ENCODE data around the gene KCTD16. TPM values are rescaled to one million over a fixed set of nuclear protein-coding genes. Genes with fewer than 3 reads are reported as not detected.

KCTD16 gene
- total and polyA plus RNA-seq, 10 donors = under 0.01 to 0.24 (median 0.17) TPM

DNA sequence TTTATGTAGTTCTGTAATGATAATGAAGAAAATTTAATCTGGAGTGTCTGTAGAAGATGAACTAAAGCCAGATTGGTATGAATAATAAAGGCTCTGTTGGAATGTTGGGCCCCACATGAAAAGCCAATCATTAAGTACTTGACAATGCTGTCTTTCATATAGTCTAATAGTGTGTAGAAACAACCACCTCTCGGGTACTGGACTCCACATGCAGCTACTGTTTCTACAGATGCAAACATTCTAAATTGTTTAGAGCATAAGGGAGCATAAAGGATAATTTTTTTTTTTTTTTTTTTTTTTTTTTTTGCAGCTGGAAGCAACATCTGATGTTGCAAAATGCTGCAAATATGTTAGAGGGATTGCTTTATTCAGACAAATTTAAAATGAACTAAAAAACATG is 354.3 kb downstream of the KCTD16 start:
- Histone ChIP-seq H3K4me1 (no peaks in the 10 kb centered on the region), H3K9me3 (peaks cover 0 to 10% (median 0%) of the 10 kb centered on the region in 8 donors), H3K27me3 (replicated peaks in 1 of 7) (no peaks in the 10 kb centered on the region), H3K27ac (no peak overlapping the region), H3K4me3 (no peak overlapping the region), H3K36me3 (no peaks in the 10 kb centered on the region)
- no peak for TF ChIP-seq POLR2A (IDR thresholded peaks at IDR 0.05)
- no peak for TF ChIP-seq POLR2AphosphoS5 (IDR thresholded peaks at IDR 0.05)
- TF ChIP-seq, protein P1, sequence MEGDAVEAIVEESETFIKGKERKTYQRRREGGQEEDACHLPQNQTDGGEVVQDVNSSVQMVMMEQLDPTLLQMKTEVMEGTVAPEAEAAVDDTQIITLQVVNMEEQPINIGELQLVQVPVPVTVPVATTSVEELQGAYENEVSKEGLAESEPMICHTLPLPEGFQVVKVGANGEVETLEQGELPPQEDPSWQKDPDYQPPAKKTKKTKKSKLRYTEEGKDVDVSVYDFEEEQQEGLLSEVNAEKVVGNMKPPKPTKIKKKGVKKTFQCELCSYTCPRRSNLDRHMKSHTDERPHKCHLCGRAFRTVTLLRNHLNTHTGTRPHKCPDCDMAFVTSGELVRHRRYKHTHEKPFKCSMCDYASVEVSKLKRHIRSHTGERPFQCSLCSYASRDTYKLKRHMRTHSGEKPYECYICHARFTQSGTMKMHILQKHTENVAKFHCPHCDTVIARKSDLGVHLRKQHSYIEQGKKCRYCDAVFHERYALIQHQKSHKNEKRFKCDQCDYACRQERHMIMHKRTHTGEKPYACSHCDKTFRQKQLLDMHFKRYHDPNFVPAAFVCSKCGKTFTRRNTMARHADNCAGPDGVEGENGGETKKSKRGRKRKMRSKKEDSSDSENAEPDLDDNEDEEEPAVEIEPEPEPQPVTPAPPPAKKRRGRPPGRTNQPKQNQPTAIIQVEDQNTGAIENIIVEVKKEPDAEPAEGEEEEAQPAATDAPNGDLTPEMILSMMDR (IDR thresholded peaks at IDR 0.05 in 8 of 11, conservative IDR thresholded peaks at IDR 0.05 in 3 of 11) = no peak
- no peak for DNase-seq
- intact Hi-C loops (cut with DNase I; ENCODE audit: low total_unique reads) = no loop called here
- 51 to 81% (median 63%) methylated on average over 1 of the region's 1 CpG for WGBS, 5 donors

DNA sequence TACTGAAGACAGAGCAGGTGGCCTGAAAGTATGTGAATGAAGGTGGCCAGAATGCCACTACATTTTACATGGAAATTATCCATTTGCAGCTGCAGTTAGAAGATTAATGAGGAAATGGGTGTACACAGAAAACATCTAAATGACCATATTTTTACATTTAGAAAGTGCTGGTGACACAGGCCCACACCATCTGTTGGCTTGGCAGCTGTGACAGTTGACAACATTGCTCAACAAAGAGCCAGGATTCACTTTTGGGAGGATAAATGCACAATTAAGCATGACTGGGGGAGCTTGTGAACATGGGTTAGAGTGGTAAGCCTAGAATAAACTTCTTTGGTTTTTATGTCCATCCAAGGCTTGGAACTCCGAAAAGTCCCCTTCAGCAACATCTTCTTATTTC is 360.5 kb downstream of the KCTD16 start:
- Histone ChIP-seq H3K4me3 (no peak overlapping the region), H3K4me1 (no peaks in the 10 kb centered on the region), H3K36me3 (no peaks in the 10 kb centered on the region), H3K27ac (no peak overlapping the region), H3K9me3 (peaks cover 0 to 25% (median 8%) of the 10 kb centered on the region in 8 donors), H3K27me3 (replicated peaks in 1 of 7) (no peaks in the 10 kb centered on the region)
- no peak for DNase-seq
- WGBS, 5 donors = 76 to 96% (median 85%) methylated on average over 1 of the region's 1 CpG
- TF ChIP-seq, protein P1 (IDR thresholded peaks at IDR 0.05 in 8 of 11, conservative IDR thresholded peaks at IDR 0.05 in 3 of 11) = no peak
- TF ChIP-seq POLR2AphosphoS5 (IDR thresholded peaks at IDR 0.05) (no peak), POLR2A (IDR thresholded peaks at IDR 0.05) (no peak)
- intact Hi-C loops (cut with DNase I; ENCODE audit: low total_unique reads) = no loop called here

Small RNA genes lying within 50 kb of the gene (small RNA-seq; reads per million reads assigned to genes)
- gene CKS1BP5 = 0 reads per million in 4 donors
- gene RN7SL87P = 0 reads per million in 4 donors

Other genes with a start within 250 kb of the KCTD16 start
- gene YIPF5, start 214 bp upstream of the KCTD16 start, total RNA-seq = 10 to 100 TPM; 25.4 to 39.5 (median 34.1) TPM
- 1 to 10 TPM; 8.2 to 9.6 (median 8.2) TPM for gene YIPF5, start 214 bp upstream of the KCTD16 start, polyA plus RNA-seq